COLO829 (cell line): ENCODE measurements around the gene RGPD3.
"Not testable (repeated sequence)": the region's sequence is repeated elsewhere in the genome, so short reads cannot be mapped to it uniquely, and the experiment has no call there.

Source experiments
- DNase-seq: peaks from one replicate; pipeline ENCODE4 v3.0.0; 2012; ENCODE audit warnings: low spot score

Gene RGPD3

DNA sequence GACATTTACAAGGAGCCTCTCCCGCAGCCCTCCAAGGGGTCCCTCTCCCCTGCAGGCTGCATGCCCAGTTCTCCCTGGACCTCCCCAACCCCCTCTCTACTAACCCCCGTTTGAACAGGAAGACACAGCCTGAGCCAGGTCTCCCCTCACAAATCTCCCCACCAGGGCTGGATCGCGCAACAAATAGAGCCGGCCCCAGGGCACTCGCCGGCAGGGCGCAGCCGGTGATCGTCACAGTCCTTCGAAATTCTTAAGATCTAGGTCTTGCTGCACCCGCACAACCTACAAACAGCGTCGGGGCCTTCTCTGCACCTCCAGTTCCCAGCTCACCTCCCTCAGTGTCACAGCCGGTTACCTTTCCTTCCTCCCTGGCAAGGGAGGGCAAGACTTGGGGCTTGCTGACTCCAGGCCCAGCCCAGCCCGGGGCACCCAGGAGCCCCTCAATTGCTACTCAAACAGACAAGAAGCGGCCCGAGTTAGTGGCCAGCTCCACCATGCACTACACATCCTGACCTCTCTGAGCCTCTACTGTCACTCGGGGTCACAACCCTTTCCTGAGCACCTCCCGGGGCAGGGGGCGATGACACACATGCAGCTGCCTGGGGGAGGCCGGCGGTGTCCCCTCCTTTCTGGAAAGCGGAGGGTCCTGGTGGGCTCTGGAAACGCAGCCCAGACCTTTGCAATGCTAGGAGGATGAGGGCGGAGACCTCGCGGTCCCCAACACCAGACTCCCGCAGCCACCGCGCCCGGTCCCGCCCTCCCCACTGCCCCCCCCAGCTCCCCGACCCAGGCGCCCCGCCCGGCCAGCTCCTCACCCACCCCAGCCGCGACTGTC lies 18.6 kb upstream of the RGPD3 start, which contains the start of gene CD8B2:
Gene CD8B2, plus strand, starts transcription at position 814 of the 835 bp plus-strand sequence. CDS start 63 bp downstream, outside the sequence.
- not testable (repeated sequence) for DNase-seq

DNA sequence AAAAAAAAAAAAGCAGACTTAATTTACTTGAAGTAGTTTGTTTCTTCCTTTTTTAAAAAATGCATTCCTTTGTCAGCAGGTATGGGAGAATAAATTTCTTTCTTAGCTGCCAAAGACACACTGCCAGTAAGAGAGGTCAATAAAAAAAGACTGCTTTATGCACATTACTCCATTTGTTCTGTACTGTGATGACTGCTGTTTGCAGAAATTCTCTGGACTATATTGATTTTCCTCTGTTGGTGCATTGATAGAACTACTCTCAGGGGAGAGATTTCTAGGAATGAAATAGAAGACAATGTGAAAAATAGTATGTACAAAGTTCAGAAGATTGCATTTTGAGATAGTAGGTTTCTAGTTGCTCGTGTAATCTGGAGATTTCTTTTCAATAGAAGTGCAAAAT lies 11.3 kb upstream of the RGPD3 start:
- not testable (repeated sequence) for DNase-seq

DNA sequence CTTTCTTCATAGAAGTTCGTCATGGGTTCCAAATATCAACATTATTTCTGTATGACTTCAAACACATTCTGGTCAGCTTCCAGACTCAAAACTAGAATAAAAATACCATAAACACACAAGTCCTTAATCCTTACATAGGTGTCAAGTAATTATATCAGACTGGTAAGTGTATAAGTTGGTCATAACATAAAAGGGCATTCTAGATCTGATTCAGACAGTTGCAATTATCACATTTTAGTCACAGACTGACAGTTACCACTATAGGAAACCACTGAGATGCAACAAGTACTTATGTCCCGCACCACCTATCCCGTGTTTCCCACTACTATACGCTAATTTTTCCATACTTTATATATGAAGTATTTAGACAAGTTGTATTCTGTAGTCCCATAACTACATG lies 9.4 kb upstream of the RGPD3 start:
- not testable (repeated sequence) for DNase-seq

DNA sequence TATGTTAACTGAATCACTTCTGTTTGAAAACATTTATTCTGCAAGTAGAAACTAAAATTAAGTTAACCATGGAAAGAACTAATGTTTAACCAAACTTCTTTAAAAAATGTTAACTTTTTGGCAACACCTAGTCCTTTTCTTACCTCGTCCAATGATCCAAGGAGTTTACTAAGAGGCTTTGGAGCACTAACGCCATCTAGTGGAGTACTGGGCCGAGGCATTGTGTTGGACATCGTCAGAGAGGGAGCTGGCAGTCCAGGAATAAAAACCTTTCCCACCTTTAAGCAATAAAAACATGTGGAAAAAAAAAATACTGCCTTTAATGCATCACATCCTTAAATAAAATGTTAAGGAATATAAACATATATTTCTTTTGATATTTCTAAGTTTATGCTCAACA lies 2.4 kb upstream of the RGPD3 start:
- not testable (repeated sequence) for DNase-seq

DNA sequence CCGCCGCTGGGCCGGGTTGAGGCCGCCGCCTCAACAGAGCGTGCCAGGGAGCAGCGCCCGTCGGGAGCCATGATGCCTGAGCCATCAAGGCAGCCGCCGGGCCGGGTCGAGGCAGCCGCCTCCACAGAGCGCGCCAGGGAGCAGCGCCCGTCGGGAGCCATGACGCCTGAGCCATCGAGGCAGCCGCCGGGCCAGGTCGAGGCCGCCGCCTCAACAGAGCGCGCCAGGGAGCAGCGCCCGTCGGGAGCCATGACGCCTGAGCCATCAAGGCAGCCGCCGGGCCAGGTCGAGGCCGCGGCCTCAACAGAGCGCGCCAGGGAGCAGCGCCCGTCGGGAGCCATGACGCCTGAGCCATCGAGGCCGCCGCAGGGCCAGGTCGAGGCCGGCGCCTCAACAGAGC lies 697 bp downstream of the RGPD3 start:
- DNase-seq = not testable (repeated sequence)

DNA sequence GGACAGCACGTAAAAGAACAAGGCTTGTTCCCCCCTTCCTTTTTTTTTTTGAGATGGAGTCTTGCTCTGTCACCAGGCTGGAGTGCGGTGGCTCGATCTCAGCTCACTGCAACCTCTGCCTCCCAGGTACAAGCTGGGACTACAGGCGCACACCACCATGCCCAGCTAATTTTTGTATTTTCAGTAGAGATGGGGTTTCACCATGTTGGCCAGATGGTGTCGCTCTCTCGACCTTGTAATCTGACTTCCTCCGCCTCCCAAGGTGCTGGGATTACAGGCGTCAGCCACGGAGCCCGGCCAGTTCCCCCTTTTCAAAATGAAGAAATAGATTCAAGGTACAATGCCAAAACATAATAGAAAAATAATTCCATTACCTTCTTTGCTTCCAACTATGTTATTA lies 6.3 kb downstream of the RGPD3 start:
- DNase-seq = not testable (repeated sequence)

DNA sequence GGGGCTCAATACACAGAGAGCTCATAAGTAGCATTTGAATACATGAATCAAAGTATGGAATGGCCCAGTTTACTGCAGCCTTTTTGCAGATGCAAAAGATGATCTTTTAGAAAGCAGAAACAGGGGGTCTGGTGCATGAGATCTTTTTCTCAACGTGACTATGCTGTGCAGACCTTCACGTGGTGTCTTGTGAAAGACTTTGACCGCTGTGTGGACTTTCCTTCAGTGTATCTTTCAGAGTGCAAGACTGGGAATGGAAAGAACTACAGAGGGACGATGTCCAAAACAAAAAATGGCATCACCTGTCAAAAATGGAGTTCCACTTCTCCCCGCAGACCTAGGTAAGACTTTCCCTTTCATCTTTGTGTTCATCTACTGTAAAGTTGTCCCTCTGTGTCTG lies 77.5 kb downstream of the RGPD3 start:
- not testable (repeated sequence) for DNase-seq

DNA sequence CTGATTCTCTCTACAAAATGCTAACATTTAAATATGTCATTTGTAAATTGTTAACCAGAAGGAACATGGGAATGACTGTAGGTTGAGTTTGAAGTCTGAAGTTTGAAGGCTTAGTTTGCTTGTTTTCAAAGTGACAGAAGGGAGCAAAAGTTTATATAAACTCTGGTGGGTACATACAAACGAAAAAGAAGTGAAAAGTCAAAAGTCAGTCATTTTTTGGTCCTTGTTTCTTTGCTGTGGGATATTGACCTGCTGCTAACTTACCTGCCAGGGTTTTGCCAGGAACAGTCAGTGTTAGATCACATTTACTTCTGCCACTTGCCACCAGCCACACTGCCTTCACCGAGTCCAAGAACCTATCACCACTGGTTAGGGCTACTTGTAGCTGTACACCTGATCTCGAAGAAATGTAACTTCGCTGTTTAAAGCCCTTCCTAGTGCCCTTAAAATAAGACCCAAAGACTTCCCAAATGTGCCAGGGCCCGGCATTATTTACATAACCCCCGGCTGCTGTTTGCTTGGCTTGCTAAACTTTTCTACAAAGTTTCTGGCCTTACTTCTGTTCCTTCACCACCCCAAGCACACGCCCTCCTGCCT lies 79.3 kb downstream of the RGPD3 start:
- not testable (repeated sequence) for DNase-seq

DNA sequence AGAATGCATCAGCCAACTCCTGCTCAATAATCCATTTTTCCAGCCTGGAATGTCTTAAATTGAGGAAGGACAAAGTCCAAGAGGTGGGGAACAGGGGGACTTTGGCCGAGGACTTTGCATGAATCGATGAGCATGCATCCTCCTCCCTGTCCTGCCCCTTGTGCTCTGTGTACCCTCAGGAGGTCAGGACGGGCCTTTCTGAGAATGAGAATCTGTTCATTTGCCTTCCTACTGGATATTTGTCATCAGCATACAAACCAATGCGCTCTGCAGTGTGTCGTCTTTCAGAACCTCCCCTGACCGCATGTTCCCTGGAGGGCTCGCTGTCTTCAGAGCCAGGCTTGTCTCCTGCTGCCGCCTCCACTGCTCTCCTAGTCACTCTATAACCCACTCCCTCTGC lies 83.7 kb downstream of the RGPD3 start:
- not testable (repeated sequence) for DNase-seq

DNA sequence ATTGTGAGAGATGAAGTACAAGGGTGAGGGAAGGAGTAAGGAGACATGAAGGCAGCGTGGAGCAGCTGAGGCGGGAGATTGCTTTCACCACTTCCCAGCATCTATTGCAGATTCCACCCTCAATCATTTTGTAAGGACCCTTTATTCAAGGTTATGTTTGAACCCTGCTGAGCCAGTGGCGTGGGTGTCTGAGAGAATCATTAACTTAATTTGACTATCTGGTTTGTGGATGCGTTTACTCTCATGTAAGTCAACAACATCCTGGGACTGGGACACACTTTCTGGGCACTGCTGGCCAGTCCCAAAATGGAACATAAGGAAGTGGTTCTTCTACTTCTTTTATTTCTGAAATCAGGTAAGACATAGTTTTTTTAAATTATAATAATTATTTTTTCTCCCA lies 86.3 kb downstream of the RGPD3 start:
- DNase-seq = not testable (repeated sequence)

DNA sequence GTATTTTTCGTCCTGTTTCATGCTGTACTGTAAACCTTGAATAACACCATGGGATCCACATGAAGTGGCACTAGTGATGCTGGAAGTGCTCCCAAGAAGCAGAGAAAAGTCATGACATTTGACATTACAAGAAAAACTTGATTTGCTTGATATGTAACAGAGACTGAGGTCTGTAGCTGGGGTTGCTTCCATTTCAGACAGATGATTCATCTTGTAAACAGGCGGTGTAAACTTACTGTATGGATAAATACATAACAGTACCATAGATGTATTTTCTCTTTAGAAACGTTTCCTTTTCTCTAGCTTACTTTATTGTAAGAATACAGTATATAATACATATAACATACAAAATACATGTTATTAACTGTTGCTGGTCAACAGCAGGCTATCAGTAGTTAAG lies 88.6 kb downstream of the RGPD3 start:
- DNase-seq = not testable (repeated sequence)

DNA sequence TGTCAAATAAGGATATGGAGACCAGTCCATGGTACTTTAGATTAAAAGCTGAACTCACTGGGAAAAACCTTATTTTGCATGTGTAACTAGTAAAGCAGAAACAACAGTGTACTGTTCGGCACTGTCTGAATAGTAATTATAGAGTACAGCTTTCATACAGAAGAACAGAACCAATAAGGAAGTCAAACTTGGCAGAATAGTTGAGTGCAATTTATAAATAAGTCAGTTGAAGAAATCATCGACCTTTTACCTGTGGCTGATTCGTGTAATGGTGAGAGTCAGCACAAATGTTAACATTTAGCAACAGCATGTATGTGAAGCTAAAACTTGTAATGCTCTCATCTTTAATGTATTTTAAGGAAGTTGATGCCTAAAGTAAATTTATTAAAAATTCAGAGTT lies 99.0 kb downstream of the RGPD3 start:
- not testable (repeated sequence) for DNase-seq

DNA sequence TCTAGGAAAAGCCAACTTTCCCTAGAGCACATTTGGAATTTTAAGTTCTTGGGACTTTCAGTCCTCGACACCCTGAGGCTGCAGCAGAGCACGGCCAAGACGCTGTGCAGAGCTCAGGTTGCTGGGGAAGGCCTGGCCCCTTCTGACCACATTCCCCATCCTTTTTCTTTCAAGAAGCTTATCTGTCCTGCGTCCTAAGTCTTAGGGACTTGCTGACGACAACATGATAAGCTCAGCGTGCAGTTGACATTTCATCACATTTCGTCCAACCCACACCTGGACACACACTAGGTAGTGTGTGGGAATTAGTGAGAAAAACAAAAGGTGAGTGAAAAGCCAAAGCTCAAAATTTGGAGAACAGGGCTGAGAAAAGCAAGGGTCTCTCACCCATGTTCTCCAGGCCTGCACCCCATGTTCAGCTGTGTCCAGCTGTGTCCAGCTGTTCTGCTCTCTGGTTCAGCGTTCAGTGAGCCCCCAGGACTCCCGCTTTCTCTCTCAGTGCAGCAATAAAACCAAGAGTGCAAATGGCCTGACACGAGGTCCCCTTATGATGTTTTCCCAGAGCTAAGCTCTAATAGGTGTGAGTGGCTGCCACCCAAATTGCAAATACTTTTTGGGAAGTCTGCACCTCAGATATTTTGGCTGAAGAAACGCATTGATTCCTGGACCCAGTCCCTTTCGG lies 101.9 kb downstream of the RGPD3 start:
- no peak for DNase-seq

DNA sequence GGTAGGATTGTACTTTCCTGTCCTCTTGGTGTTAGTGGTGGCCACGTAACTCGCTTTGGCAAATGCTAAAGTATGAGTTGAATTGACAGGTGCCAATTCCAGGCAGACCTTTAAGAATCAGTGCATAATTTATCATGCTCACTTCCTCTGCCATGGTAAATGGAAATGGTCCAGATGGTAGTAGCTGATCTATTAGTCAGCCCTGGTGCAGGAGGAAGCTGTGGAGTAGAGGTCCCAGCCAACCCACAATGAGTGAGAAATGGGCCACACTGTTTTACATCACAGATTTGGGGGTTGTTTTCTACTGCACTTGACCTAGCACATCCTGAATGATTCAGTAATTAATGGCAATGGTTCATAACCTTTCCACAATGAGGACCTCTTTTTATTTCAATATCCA lies 104.4 kb downstream of the RGPD3 start:
- no peak for DNase-seq

DNA sequence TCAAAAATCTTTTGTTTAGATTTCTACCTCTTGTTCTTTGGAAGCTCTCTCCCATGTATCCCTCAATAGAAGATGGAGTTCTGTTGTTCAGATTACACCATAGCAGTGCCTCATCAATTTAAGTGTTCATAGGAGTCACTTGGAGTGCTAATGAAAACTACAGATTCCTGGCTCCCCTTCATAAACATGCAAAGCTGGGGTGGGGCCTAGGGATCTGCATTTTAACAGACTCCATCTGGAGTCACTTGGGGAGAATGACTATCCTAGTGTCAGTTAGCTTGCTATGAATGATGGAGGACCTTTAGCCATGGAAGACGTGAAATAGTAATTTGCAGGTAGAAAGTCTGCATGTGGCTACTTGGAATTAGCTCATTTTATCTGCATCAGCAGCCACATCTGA lies 105.4 kb downstream of the RGPD3 start:
- DNase-seq = no peak

DNA sequence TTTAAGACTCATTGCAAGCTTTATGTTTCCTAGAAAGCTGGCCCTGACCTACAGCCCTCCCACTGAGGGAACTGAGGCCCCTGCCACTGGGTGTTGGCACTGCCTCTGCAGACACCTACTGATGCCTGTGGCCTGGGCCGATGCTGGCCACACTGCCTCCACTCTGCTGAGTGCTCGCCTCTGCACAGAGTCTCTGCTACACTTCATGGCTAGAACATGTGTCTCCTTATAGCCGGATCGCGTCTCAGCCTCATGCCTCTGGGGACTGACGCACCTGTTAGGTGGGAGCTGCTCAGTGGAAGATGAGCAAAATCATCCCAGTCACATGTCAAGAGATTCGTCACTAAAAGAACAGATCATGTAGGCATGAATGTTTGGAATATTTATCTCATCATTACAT lies 108.7 kb downstream of the RGPD3 start:
- no peak for DNase-seq

DNA sequence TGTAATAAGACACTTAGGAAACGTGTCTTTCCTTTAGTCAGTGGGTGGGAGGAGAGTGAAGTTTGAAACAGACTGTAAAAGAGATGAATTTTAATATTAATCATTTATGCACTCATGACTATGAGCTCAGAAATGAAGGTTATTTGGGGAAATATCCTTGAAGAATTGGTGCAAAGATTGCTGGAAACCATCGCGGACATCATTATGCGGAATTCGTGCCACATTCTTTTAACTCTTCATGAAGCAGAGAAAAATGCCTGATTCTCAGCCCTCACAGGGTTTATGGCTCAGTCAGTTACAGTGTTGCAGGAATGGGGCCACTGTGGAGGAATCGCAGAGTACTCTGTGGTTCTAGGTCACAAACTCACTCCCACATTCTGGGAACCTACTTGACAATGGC lies 109.7 kb downstream of the RGPD3 start:
- DNase-seq = no peak

DNA sequence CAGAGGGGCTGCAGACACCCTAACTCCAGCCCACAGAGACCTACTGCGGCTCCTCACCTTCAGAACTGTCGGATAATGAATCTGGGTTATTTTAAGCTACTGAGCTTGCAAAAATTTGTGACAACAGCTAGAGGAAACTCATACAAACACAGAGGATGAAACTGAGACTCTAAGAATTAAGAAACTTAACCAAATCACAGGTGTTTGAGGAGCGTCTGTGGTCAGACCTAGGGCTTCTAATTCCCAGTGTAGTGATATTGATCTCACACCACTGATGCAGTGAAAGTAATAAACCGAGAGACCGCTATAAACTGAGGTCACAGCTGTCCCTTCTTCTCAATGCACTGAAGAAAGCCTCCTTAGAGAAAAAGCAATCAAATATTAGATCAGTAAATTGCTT lies 110.1 kb downstream of the RGPD3 start:
- no peak for DNase-seq

DNA sequence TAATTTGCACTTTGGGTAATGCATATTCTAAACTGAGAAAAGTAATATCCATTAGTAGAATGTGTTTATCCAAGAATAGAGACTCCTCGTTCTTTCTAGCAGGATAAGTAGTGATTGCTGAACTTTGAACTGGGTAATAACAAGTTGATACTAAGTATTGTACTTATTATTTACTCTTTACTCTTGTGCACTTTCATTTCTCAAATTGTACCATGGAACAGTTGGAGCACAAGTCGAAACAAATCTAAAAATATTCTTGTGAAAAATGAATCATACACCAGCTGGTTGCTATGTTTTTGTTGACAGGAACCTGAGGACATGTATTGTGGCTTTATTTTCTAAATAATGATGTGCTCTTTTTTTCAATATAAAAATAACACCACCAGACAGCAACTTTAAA lies 111.9 kb downstream of the RGPD3 start:
- no peak for DNase-seq

DNA sequence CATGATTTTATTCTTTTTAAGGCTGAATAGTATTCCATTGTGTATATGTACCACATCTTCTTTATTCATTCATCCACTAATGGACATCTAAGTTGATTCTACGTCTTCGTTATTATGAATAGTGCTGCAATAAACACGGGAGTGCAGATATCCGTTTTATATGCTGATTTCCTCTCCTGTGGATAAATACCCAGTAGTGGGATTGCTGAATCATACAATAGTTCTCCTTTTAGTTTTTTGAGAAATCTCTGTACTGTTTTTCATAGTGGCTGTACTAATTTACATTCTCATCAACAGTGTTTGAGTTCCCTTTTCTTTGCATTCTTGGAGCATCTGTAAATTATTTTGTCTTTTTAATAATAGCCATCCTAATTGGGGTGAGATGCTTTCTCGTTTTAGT lies 114.5 kb downstream of the RGPD3 start:
- DNase-seq = no peak

DNA sequence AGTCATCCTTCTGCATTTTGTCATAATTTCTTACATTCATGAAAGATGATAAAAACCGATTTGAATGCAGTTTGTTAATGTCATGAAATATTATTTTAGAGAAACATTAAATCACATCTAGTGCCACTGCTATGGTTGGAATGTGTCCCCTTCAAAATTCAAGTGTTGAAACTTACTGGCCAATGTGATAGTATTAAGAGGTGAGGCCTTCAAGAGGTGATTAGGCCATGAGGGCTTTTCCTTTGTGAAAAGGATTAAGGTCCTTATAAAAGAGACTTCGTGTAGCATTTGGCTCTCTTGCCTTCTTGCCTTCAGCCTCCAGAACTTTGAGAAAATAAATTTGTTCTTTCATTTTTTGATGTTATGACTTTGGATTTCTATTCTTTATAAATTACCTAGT lies 117.2 kb downstream of the RGPD3 start:
- DNase-seq = no peak

DNA sequence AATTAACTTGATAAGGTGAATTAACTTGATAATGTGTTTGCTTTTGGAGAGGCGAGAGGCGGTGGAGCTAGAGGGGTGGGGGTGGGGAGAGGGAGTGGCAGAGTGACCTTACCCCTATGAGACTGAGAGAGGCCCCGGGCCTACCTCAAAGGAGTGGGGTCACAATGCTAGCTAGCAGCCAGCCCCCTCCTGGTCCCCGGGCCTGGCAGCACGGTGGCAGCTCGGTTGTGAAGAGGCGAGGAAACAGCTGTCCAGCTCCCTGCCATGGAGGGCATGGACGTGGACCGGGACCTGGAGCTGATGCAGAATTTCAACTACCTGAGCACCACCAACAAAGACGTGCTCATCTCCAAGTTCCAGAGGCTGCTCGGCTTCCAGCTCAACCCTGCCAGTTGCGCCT lies 123.9 kb downstream of the RGPD3 start:
- no peak for DNase-seq

DNA sequence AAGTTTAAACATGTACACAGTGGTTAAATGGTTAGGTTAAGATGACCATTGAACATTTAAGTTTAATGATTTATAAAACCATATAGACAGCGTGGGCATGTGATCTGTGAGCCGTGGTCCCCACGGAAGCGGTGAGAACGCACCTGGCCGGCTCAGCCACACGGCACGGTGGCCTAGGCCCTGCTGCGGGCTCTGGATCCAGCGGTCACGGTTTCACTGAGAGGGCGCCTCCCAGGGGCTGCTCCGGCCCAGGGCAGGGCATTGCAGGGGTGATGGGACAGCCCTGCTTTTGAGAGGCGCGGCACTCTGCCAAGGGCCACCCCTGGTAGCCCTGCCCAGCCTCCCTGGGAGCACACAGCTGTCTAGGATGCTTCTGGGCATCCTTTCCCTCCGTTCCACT lies 124.9 kb downstream of the RGPD3 start:
- DNase-seq = no peak
